Kidney glomerular epithelial cell (primary cell): ENCODE results near the gene MYOG.

Experiments
- DNase-seq: peaks from one replicate; lab custom pipeline; 2025; lab: John Stamatoyannopoulos, UW

Gene MYOG

DNA sequence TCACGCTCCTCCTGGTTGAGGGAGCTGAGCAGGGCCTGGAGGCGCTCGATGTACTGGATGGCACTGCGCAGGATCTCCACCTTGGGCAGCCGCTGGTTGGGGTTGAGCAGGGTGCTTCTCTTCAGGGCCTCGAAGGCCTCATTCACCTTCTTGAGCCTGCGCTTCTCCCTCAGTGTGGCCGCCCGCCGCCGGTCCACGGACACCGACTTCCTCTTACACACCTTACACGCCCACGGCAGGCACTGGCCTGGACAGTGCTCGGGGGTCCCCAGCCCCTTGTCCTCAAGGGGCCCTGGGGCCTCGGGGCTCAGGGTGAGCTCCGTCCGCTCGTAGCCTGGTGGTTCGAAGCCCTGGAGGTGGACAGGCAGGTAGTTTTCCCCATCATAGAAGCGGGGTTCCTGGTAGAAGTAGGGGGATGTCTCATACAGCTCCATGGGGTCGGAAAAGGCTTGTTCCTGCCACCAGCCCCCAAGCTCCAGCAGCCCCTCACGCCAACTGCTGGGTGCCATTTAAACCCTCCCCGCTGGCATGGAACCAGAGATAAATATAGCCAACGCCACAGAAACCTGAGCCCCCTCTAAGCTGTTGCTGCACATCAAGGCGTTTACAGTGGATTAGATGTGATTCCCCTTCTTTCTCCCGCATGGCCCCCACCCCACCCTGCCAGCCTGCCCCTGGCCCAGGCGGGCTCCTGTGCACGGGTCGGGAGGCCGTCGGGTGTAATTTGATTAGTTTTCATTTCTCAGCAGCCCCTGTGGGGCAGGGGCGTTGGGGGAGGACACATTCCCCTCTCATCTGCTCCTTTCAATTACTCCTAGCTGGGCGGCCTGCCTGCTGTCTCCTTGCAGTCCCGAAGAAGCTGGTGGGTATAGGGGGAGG lies at the start of gene MYOG:
MYOG (minus strand) TSS at position 485 of the 879 bp plus-strand sequence; CDS start at position 434, 51 bp downstream.
- no peak for DNase-seq

DNA sequence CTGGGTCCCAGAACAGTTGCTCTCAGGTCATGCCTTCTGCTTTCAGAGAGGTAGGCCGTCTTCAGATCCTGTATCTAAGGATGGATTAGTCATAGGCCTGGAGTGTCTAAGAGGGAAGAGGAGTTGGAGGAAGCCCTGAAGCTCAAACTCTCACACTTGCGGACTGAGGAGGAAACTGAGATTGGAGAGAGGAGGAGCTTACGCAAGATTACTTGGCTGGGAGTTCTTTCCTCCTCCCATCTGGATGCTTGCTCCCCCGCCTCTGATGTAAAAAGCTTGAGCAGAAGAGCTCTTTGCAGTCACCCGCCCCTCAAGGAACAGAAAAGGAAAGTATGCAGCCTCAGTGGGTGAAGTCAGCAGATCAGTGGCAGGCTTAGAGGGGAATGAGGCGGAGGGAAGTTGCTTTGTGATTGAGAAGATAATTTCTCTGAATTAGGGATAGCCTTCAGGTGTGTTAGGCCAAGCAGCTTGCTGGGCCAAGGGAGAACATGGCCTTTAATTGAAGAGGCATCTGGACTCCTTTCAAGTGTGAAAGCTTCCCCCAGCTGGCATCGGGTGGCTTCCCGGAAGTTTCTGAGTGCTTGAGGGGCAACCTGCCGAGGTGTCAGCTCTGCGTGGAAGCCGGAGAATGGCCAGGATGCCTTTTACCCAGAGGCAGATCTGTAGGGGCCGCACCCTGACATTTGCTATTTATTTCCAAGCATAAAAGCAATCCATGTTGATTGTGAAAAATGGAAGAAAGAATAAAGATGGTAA lies 48.3 kb upstream of the MYOG start:
- peak; percentile 47 for DNase-seq

DNA sequence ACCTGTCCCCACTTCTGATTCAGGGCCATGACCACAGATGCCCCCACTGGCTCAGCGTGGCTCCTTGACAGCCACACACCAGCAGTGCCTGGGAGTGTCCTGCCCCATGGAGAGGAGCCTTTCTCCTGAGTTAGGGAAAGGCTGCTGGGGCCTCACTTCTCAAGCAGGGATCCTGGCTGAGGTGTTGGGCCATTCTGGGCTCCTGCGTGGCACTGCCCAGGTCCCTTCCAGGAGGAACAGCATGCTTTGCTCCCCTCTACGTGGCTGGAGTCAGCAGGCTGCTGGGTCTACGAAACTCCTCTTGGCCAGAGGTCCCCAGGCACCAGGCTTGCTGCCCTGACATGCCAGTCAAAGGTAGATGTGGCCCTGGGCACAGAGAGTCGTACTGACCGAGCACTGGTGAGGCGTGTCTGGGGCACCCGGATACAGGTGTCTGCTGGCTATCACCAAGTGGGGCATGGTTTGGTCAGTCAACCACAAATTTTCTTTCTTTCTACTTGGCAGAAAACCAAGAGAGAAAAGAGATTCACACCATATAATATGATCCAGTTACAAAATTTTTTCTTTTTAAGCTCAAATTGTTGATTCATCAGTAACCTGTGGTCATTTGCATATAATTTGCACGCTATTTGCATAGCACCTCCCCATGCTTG lies 45.9 kb upstream of the MYOG start:
- DNase-seq, result no peak

DNA sequence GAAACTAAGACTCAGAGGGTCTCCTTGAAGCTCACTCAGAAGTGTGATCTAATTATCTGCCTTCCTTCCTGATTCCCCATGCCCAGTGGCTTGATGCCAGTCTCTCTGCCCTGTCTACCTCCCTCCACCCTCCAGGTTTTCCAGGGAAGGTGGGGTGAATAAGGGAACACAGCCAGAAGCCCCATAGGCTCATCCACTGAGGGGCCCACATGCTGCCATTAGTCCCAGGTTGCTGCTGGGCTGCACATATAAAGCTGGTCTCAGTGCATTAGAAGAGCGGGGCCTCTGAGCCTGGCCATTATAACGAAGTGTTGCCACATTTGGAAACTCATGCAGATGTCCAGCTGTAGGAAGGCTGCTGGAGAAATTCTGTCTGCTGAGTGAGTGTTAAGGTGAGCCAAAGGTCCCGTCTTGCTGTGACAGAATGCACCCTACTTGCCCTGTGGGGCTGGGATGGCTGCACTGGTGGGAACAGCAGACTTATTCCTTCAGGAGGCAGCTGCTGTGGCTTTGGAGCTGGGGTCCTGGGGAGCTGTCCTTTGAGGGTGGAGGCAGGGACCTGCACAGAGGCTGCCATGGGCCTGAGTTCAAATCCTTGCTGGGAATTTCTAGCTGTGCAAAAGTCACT lies 44.7 kb upstream of the MYOG start:
- DNase-seq, result no peak

DNA sequence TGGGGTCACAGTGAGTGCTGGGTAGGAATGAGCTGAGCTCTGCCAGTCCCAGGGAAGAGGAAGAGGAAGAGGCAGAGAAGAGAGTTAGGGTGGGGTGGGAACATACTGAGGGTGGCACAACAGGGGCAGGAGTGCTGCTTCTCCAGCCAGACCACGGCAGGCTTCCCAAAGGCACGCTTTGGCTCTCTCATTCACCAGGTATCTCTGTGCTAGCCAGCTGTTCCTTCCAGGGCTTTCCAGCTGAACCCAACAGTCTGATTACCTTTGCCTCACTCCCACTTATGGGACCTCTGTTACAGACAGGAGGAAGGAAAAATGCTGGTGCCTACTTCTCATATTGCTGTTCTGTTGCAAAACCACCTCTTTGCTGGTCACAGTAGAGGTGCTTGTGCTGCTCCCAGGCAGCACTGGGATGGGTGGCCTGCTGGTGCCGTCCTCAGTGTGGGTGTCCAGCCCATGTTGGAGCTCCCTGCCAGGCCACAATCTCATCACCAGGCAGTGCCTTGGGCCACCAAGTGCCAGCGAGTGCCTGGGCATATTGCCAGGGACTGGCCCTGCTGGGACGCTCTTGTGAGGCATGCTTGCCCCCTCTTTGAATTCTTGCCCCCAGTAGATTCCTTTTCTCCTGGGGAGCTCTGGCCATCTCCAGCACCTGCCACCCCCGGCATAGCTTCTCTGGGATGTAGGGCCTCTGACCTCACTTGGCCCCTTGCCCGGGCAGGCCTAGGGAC lies 43.9 kb upstream of the MYOG start:
- no peak for DNase-seq

DNA sequence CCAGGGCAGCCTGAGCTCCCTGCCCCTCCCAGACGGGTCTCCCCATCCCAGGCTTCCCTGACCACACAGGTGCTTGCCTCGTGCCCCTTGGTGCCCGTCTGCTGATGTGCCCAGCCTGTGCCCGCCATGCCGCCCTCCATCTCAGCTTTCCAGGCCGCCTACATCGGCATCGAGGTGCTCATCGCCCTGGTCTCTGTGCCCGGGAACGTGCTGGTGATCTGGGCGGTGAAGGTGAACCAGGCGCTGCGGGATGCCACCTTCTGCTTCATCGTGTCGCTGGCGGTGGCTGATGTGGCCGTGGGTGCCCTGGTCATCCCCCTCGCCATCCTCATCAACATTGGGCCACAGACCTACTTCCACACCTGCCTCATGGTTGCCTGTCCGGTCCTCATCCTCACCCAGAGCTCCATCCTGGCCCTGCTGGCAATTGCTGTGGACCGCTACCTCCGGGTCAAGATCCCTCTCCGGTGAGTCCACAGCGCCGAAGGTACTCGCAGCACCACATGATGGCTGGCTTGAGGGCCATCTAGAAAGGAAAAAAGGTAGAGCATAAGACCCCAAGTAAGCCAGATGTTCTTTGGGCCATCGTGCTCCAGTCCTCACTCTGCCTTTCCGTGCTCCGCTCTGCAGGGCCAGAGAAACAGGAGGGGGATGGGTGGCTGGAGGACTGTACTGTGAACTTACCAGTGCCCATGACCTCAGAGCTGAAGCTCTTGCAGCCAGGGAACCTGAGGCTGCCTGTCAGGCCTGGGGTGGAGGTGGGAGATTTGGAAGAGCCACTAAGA lies 43.1 kb upstream of the MYOG start:
- no peak for DNase-seq

DNA sequence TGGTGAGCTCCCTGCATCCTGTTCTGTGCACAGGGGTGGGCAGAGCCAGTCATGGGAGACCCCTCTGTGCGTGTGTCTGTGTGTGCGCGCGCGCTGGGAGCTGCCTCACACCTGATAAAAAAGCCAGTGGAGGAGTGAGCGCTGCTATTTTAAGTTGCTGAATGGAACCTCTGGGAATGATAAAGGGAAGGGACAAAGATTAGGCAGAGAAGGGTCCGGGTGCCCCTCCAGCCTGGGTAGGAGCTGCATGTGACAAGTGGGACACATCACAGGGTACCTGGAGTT lies 42.6 kb upstream of the MYOG start:
- no peak for DNase-seq

DNA sequence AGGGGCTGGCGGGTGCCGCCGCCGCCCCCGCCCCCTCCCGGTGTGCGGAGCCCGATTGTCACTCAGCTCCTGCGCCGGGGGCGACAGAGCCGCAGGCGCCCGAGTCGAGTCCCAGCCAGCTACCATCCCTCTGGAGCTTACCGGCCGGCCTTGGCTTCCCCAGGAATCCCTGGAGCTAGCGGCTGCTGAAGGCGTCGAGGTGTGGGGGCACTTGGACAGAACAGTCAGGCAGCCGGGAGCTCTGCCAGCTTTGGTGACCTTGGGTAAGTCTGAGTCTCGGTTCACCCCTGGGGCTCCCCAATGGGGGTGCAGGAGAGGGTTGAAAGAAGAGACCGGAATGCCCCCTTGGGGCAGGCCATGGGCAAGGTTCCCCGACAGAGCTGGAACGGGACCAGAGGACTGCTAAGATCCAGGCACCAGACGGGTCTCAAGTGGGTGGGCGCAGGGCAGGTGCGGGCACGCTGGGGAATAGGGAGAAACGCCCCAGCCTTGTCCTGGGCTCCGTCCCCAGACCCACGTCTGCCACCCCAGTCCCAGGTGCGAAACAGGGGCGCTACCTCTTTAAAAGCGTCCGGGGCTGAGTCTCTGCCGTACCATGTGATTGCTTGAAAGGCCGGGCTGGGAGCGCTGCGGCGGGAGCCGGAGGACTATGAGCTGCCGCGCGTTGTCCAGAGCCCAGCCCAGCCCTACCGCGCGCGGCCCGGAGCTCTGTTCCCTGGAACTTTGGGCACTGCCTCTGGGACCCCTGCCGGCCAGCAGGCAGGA lies 42.0 kb upstream of the MYOG start, which contains the start of gene ADORA1:
ADORA1 (plus strand) TSS at position 61 of the 765 bp plus-strand sequence. CDS start 1,116 bp downstream, outside the sequence.
- DNase-seq, result peak; percentile 49

DNA sequence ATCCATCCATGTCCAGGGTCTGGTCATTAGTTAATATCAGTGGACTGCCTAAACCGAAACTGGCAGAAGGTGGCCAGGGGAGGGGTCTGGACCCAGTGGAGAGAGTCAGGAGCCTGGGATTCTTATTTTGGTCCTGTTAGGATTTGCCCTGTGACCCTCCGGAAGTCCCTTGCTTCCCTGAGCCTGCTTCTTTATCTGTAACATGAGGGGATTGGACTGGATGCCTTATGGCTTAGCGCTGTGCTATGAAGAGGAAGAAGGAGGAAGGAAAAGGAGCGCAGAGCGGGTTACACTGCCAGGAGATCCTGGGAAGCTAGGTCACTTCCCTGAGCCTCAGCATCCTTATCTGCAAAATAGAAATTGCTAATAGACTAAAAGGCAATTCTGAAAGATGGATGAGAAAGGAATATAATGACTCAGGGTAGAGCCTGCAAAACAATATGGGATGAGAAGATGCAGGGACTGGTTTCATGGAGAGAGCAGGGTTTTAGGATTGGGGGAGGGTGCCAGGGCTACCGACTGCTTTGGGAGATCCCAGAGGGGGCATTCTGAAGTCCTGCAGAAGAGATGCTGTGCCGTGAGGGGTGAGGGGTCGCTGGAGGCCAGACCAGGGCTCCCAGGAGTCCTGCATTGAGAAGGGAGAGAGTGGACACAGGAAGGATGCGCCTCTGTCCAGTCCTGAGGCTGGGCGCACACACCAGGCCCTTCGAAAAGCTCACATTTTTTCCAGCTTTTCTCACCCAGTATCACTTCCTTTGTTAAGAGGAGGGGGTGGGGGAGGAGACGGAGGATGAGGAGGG lies 41.3 kb upstream of the MYOG start:
- no peak for DNase-seq

DNA sequence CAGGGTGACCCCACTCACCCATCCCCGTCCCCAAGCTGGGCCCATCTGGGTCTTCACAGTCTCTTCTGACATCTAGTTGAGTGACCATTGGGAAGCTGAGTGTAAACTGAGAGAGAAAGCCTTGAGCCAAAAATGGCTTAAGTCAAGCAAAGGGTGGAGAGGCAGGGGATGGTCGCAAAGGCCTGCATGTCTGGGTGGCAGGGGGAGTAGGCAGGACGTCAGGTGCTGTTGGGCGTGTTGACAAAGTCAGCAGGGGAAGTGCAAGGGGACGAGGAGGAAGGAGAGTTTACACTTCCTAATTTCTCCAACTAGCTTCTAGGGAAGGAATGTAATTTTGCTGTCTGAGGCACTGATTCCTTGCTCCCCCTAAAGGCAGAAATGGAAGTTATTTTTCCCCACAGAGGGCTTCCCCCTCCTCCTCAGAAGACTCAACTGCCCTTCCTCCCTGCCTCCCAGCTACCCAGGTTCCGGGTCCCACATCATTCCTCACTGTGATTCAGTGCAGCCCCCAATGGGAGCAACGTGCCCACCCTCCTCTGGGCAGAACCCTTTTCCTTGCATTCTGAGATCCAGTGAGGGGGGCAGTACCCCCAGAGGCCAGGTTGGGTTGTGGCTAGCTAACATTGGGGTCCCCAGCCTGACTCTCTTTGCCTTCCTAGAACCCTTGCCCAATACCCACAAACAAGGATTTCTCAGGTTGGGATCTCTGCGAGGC lies 40.5 kb upstream of the MYOG start:
- DNase-seq, result peak; percentile 45

DNA sequence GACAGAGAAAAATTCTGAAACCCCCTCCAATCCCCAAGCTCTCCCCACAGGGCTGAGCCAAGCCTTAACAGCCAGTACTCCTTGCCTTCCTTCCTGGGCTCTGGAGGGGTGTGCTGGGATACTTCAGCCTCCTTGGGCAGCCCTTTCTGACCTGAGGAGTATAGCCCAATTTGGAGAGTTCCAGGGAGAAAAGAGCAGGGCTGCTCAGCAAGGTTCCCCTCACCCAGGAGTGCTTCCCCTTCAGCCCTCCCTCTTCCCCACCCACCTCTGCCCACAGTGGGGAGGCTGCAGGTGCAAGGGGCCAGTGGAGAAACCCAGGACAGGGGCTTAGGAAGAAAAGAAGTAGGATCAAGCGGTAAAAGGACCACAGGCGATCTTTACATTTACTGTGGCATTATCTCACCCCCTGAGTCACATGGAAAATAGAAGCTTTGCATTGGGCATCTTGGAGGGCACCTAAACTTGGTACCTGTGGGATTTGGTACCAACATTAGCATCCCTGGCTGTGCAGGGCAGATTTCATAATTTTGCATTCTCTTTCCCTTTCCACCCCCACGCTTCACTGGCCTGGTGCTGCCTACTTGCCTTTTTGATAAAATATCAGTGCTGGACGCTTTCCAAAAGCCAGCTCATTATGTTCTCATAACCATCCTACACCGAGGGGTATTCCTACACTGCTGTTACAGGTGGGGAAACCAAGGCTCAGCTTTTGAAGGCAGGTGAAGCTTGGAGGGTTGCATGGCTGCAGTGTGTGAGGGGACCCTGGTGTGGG lies 38.9 kb upstream of the MYOG start:
- DNase-seq, result no peak

DNA sequence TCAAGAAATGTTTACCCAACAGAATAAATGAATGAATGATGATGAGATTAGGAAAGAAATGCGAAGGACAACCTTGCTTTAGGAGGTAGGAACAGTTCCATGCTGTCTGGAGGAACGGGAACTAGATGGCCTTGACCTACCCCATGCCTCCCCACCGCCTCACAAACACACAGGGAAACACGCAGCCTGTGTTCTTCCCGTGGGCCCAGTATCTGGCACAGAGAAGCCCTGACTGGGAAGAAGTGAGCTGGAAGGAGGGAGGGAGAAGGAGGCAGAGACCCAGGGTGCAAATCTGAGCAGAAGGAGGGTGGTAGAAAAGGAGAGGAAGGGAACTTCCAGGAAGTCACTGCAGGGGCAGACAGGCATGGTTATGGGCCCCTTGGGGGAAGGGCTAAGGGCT lies 38.2 kb upstream of the MYOG start:
- no peak for DNase-seq

DNA sequence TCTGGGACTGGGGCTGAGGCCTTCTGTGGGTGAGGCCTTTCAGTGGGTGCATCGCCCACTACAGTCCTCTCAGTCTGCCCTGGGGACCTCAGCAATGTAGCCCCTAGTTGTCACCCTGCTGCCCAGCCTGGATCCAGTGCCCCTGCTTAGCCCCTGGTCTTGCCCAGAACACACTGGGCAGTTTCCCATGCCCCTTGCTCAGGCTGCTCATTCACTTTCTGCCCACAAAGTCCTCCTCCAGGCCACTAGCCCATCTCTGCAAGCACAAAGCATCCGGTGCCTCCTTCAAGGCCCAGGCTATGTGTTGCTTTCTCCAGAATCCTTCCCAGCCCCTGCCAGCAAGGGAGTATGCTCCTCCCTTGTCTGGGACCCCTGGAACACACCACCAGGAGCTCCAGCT lies 36.3 kb upstream of the MYOG start:
- DNase-seq, result no peak

DNA sequence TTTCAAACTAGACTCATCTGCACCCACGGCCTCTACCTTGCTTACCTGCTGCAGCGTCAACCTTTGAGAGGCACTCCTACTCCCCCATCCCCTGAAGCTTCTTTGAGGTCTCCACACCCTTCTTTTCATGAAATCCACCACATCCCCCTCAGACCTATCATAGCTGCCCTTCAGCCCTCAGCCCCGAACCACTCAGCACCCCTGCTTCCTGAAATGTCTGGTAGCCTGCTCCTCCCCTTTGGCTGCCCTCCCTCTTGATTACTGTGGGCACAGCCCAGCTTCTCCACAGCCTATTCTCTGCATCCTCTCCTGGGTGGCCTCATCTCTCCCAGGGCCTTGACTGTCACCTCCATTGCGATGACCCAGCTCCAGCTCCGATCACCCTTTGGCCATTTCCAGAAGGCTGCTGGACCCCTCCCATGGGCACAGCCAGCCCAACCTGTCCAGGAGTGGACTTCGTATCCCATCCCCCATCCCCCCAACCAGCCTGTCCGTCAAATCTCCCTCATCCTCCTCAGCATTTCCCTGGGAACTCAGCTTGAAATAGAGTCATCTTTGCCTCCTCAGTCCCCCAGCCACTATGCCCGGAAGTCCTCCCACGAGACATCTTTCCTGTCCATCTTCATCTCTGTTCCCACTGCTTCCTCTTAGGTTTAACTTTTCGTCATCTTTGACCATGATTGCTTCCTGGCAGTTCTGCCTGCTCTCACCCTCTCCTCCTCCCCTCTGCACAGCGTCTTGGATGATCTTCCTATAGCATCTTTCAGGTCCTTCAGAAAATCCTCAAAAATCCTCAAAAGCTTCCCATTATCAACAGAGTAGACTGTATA lies 35.6 kb upstream of the MYOG start:
- DNase-seq, result no peak

DNA sequence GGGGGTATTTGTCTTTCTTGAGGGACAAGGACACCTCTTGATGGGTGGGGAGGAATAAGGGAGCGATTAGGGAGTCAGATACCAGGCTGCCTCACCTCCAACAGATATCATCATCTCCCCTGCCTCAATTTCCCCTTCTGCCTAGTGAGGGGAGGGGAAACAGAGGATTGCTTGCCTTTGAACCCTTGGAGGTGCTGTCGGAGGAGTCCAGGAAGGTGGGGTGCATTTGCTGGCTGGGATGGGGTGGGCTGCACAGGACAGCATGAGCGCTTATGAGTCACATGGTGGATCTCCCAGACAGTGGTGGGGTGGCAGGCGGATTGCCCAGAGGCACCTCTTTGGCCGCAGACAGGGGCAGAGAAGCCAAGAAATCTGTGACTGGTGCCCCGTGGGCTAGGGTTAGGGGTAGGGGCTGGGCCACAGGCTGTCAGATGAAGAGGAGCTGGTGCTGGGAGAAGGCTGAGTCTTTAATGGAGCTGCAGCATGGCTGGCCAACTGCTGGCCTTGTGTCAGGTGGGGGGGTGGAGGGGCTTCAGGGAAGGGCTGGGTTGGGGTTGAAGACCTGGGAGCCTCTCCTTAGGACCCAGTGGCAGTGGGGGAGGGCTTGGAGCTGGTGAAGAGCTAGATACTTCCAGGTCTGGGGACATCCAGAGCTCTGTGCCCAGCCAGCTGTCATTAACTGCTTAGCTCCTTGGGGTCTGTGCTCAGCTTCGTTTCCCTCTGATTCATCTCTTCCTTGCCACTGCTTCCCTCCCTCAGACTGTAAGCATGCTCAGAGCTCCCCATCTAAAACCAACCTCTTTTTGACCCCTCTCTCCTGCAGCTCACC lies 34.7 kb upstream of the MYOG start:
- DNase-seq, result no peak
